Chondrocyte (in vitro differentiated cells): ENCODE results near the gene CREB3. TPM values are rescaled to one million over a fixed set of nuclear protein-coding genes. Genes with fewer than 3 reads are reported as not detected.

Experiments
- DNase-seq: peaks from one replicate; pipeline ENCODE4 v3.0.0; 2021; ENCODE audit warnings: mixed read lengths, low spot score
- H3K27ac Mint-ChIP-seq: one replicate; pipeline ENCODE4 v1.8.0; 2021; ENCODE audit warnings: mild to moderate bottlenecking, moderate library complexity, mixed read lengths; ENCODE audit not compliant: unreplicated experiment
- H3K27me3 Mint-ChIP-seq: 2 replicates; pipeline ENCODE4 v1.8.0; 2021; ENCODE audit warnings: low read depth, mixed read lengths
- H3K36me3 Mint-ChIP-seq: 2 replicates; pipeline ENCODE4 v1.8.0; 2021; ENCODE audit warnings: low read depth, mixed read lengths
- H3K4me1 Mint-ChIP-seq: 2 replicates; pipeline ENCODE4 v1.8.0; 2021; ENCODE audit warnings: low read depth, mild to moderate bottlenecking, mixed read lengths
- H3K4me3 Mint-ChIP-seq: one replicate; pipeline ENCODE4 v1.8.0; 2021; ENCODE audit warnings: mild to moderate bottlenecking, moderate library complexity, mixed read lengths; ENCODE audit not compliant: unreplicated experiment
- H3K9me3 Mint-ChIP-seq: 2 replicates; pipeline ENCODE4 v1.8.0; 2021; ENCODE audit warnings: low read depth, mixed read lengths
- CTCF ChIP-seq: fragments of 200-600 bp; sonication (generic); IDR thresholded peaks from 2 replicates; pipeline ENCODE4 v1.5.0; 2021; ENCODE audit warnings: antibody characterized with exemption, mild to moderate bottlenecking, moderate library complexity
- total RNA-seq: library from RNA; stranded (reverse); gene quantifications from 3 replicates; pipeline ENCODE4 v1.2.1, GENCODE V29; 2021

CREB3 gene
- total RNA-seq, 1 donor from 2014 or later = 56.7 TPM

GRCh38 chr9:35700942-35701341, 31.5 kb upstream of the CREB3 start:
- no peaks in the 10 kb centered on the region for H3K9me3 Mint-ChIP-seq
- H3K4me1 Mint-ChIP-seq = peaks cover 21% of the 10 kb centered on the region
- H3K4me3 Mint-ChIP-seq = no peak overlapping the region
- H3K27me3 Mint-ChIP-seq = no peaks in the 10 kb centered on the region
- H3K36me3 Mint-ChIP-seq = peaks cover 47% of the 10 kb centered on the region
- no peak for TF ChIP-seq CTCF
- no peak overlapping the region for H3K27ac Mint-ChIP-seq
- DNase-seq = no peak

DNA sequence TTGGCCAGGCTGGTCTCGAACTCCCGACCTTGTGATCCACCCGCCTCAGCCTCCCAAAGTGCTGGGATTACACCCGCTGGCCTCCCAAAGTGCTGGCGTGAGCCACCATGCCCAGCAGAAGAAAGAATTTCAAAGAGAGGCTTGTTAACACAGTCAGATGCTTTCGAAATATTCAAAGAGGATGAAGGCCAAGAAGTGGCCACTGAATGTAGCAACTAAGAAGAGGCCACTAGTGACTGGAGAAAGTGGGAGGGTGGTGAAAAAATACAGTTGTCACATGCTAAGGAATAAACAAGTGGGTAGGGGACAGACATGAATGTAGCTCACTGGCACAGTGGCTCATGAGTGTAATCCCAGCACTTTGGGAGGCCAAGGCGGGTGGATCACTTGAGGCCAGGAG, 29.8 kb upstream of the CREB3 start:
- Mint-ChIP-seq H3K36me3 (peaks cover 47% of the 10 kb centered on the region), H3K4me1 (peaks cover 4% of the 10 kb centered on the region), H3K4me3 (no peak overlapping the region), H3K9me3 (no peaks in the 10 kb centered on the region), H3K27ac (no peak overlapping the region), H3K27me3 (no peaks in the 10 kb centered on the region)
- DNase-seq = no peak
- no peak for TF ChIP-seq CTCF

DNA sequence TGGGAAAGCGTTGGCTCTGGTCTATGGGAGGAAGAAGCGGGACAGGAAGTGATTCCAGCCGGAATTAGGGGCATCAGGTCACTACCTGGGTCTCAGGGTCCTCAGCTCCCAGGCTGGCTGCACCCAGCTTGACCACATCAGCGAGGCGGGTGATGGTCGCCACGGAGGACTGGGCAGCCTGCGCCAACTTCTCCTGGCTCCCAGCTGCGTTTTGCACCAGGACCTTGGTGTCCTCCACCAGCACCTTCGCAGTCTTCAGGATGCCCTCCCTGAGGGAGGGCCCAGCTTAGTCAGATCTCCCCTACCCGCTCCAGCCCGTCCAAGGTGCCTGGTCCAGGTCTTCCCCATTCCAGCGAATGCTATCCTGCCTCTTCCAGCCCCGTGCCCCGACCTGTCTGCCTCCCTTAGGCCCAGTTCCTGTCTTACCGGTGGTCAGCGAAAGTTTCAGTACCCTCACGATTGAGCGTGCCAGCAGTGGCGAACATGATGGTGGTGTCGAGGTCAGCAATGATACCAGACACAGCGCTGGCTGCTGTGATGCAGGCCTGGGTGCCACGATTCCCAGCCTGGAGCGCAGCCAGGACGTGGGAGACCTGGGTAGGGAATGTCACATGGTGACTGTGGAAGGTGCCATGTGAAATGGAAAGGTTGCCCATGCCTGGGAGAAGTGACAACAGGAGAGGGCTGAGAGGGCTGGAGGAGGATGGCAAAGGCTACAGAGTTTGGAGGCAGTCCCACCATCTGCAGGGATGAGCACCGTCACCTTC, 28.4 kb upstream of the CREB3 start:
- Mint-ChIP-seq H3K4me3 (no peak overlapping the region), H3K27me3 (no peaks in the 10 kb centered on the region), H3K9me3 (no peaks in the 10 kb centered on the region), H3K27ac (peak overlapping the region; percentile 65), H3K4me1 (no peaks in the 10 kb centered on the region), H3K36me3 (peaks cover 55% of the 10 kb centered on the region)
- no peak for TF ChIP-seq CTCF
- no peak for DNase-seq

- no peak for DNase-seq
- H3K27me3 Mint-ChIP-seq = no peaks in the 10 kb centered on the region
- H3K4me1 Mint-ChIP-seq = no peaks in the 10 kb centered on the region
- no peak for TF ChIP-seq CTCF
- no peak overlapping the region for H3K27ac Mint-ChIP-seq
- no peaks in the 10 kb centered on the region for H3K9me3 Mint-ChIP-seq
- no peak overlapping the region for H3K4me3 Mint-ChIP-seq
- peaks cover 60% of the 10 kb centered on the region for H3K36me3 Mint-ChIP-seq
Measured at GRCh38 chr9:35705372-35705771, 27.1 kb upstream of the CREB3 start.

- Mint-ChIP-seq H3K36me3 (peaks cover 65% of the 10 kb centered on the region), H3K4me1 (no peaks in the 10 kb centered on the region), H3K27ac (no peak overlapping the region), H3K9me3 (no peaks in the 10 kb centered on the region), H3K4me3 (no peak overlapping the region), H3K27me3 (no peaks in the 10 kb centered on the region)
- DNase-seq = no peak
- TF ChIP-seq CTCF = no peak
Measured at GRCh38 chr9:35705836-35706430, 26.5 kb upstream of the CREB3 start.
